Omental fat pad (tissue), 4 donors: ENCODE measurements around the gene ATXN7. TPM values are rescaled to one million over a fixed set of nuclear protein-coding genes. Genes with fewer than 3 reads are reported as not detected.

Experiments used
- small RNA-seq: library from RNA; depleted of rRNA; stranded (forward); fragments of <200 nt; gene quantifications from one replicate; pipeline ENCODE3, GENCODE V24; 2016
- total RNA-seq, 4 donors: library from RNA; depleted of rRNA; stranded (reverse); fragments of >200 nt; gene quantifications; one replicate each; pipeline ENCODE4 v1.1.0, GENCODE V29; 2016

Gene ATXN7
- total RNA-seq, 4 donors from 2014 or later, result 22.5 to 74.5 (median 31.1) TPM

Small RNA genes lying within 50 kb of the gene (small RNA-seq; reads per million reads assigned to genes)
- not detected for gene SCAANT1

Other genes with a start within 250 kb of the ATXN7 start
- gene SNTN, start 211.2 kb upstream of the ATXN7 start, total RNA-seq, result not detected
- gene C3orf49, start 44.6 kb upstream of the ATXN7 start, total RNA-seq, result not detected
- 10 to 100 TPM; 39.2 to 68.7 (median 41.8) TPM for gene THOC7, start 62 bp upstream of the ATXN7 start, total RNA-seq
- gene SCAANT1, start 48.5 kb downstream of the ATXN7 start, total RNA-seq, result not detected
- 10 to 100 TPM; 52.8 to 86.2 (median 53.4) TPM for gene PSMD6, start 159.6 kb downstream of the ATXN7 start, total RNA-seq